ENCODE measurements around the gene CFAP97D1.

CFAP97D1 gene

DNA sequence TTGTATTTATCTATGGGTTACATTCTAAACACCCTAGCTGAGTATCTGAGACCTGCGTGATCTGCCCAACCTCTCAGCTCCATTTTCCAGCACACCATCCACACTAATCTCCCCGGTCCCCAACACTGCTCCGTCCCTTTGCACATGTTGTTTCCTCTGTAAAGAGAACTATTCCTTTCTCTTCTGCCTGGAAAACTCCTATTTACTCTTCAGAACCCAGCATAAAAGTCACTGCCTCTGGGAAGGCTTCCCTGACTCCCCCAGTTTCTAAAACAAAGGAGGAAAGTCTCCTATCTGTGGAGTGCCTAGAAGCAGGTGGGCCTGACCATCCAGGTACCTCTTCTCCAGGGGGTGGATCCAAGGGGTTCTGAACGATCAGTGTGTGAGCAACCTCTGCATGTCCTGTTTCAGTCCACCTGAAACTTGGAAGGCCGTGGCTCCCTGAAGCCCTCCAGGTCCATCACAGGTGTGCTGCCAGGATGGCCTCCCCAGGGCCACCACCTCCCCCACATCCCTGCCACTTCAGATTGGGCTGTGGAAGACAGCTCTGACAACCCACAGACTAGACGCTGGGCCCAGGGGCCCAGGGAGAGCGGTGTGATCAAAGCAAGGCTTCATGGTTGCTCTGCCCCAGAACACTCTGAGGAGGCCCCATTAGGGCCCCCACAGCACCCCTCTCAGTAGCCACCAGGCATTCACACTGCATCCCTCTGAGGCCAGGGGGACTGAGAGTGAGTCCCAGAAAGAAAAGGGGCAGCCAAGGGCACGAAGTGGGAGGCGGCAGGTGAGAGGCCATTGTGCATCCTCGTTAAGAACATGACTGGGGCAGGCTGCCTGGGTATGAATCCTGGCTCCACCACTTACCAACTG lies 32.4 kb downstream of the CFAP97D1 start:
- H3K4me3 ChIP-seq (ENCODE audit: insufficient read depth, low read length, poor library complexity, severe bottlenecking), result no peak overlapping the region
- H2AFZ ChIP-seq (ENCODE audit: low read depth, low read length, severe bottlenecking), result no peak overlapping the region
- no peaks in the 10 kb centered on the region for H3F3A ChIP-seq (ENCODE audit: insufficient read depth)
- no peak overlapping the region for H3K9ac ChIP-seq (ENCODE audit: low read length)
- no peak overlapping the region for H3K4me2 ChIP-seq (ENCODE audit: low read depth, low read length, poor library complexity, severe bottlenecking)
- H3K36me3 ChIP-seq (ENCODE audit: low read length), result no peaks in the 10 kb centered on the region
- H3K9me3 ChIP-seq (ENCODE audit: insufficient read depth, low read length), result no peaks in the 10 kb centered on the region
- no peaks in the 10 kb centered on the region for H3K9me2 ChIP-seq (replicated peaks; ENCODE audit: insufficient read depth, low read length)
- no peaks in the 10 kb centered on the region for H4K20me1 ChIP-seq (ENCODE audit: low read depth, low read length)
- TF ChIP-seq, protein P1, sequence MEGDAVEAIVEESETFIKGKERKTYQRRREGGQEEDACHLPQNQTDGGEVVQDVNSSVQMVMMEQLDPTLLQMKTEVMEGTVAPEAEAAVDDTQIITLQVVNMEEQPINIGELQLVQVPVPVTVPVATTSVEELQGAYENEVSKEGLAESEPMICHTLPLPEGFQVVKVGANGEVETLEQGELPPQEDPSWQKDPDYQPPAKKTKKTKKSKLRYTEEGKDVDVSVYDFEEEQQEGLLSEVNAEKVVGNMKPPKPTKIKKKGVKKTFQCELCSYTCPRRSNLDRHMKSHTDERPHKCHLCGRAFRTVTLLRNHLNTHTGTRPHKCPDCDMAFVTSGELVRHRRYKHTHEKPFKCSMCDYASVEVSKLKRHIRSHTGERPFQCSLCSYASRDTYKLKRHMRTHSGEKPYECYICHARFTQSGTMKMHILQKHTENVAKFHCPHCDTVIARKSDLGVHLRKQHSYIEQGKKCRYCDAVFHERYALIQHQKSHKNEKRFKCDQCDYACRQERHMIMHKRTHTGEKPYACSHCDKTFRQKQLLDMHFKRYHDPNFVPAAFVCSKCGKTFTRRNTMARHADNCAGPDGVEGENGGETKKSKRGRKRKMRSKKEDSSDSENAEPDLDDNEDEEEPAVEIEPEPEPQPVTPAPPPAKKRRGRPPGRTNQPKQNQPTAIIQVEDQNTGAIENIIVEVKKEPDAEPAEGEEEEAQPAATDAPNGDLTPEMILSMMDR (IDR thresholded peaks at IDR 0.05; ENCODE audit: insufficient read depth, low read length, poor library complexity, severe bottlenecking), result no peak
- no peak for TF ChIP-seq EZH2phosphoT487 (conservative IDR thresholded peaks at IDR 0.05; ENCODE audit: low read length)
- no peaks in the 10 kb centered on the region for H3K27me3 ChIP-seq (ENCODE audit: low read length)
- H3K27ac ChIP-seq (ENCODE audit: low read depth, low read length), result no peak overlapping the region
- no peaks in the 10 kb centered on the region for H3K79me2 ChIP-seq (ENCODE audit: insufficient read depth, low read length)

DNA sequence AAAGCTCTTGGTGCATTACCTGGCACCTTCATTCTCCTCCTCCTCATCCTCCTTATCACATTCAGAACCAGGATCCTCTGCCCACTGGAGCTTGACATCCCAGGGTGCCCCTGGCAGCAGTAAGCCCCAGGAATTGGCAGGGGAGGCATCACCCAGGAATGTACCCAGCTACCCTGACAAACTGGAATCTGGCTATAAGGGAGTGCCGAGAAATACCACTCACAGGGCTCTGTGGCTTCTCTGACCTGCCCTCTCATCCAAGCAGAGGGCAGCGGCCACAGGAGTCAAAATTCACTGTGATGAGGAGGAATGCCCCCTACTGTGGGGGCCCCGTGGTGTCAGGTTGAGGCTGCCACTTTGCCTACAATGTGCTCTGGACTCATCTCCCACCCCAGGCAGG lies 33.2 kb downstream of the CFAP97D1 start:
- H3K4me3 ChIP-seq (ENCODE audit: insufficient read depth, low read length, poor library complexity, severe bottlenecking), result no peak overlapping the region
- no peaks in the 10 kb centered on the region for H3K9me3 ChIP-seq (ENCODE audit: insufficient read depth, low read length)
- H2AFZ ChIP-seq (ENCODE audit: low read depth, low read length, severe bottlenecking), result no peak overlapping the region
- no peaks in the 10 kb centered on the region for H3K9me2 ChIP-seq (replicated peaks; ENCODE audit: insufficient read depth, low read length)
- no peaks in the 10 kb centered on the region for H3K79me2 ChIP-seq (ENCODE audit: insufficient read depth, low read length)
- H4K20me1 ChIP-seq (ENCODE audit: low read depth, low read length), result no peaks in the 10 kb centered on the region
- TF ChIP-seq, protein P1 (IDR thresholded peaks at IDR 0.05; ENCODE audit: insufficient read depth, low read length, poor library complexity, severe bottlenecking), result no peak
- no peak for TF ChIP-seq EZH2phosphoT487 (conservative IDR thresholded peaks at IDR 0.05; ENCODE audit: low read length)
- H3K4me2 ChIP-seq (ENCODE audit: low read depth, low read length, poor library complexity, severe bottlenecking), result no peak overlapping the region
- no peaks in the 10 kb centered on the region for H3K27me3 ChIP-seq (ENCODE audit: low read length)
- no peak overlapping the region for H3K27ac ChIP-seq (ENCODE audit: low read depth, low read length)
- no peak overlapping the region for H3K9ac ChIP-seq (ENCODE audit: low read length)
- no peaks in the 10 kb centered on the region for H3K36me3 ChIP-seq (ENCODE audit: low read length)
- H3F3A ChIP-seq (ENCODE audit: insufficient read depth), result no peaks in the 10 kb centered on the region

DNA sequence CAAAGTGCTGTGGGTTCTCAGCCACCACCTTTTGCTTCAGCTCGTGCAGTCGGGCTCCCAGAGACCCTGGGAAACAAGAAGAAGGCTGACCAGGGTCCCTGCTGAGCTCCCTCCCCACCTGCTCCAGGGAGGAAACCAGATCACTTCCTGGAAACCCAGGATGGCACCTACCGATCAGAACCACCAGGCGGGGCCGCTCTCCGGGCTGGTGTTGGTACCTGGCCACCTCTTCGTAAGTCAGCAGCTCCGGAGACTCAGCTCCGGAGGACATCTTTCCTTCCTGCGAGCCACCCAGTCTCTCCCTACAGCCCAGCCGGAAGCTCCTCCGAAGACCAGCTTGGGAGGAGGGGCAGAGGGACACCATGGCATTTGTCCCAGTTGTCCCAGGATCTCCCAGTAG lies 33.8 kb downstream of the CFAP97D1 start:
- H3K9me2 ChIP-seq (replicated peaks; ENCODE audit: insufficient read depth, low read length), result no peaks in the 10 kb centered on the region
- H3K9me3 ChIP-seq (ENCODE audit: insufficient read depth, low read length), result no peaks in the 10 kb centered on the region
- H3K9ac ChIP-seq (ENCODE audit: low read length), result no peak overlapping the region
- no peaks in the 10 kb centered on the region for H3F3A ChIP-seq (ENCODE audit: insufficient read depth)
- H2AFZ ChIP-seq (ENCODE audit: low read depth, low read length, severe bottlenecking), result no peak overlapping the region
- H4K20me1 ChIP-seq (ENCODE audit: low read depth, low read length), result no peaks in the 10 kb centered on the region
- H3K27ac ChIP-seq (ENCODE audit: low read depth, low read length), result no peak overlapping the region
- H3K4me2 ChIP-seq (ENCODE audit: low read depth, low read length, poor library complexity, severe bottlenecking), result no peak overlapping the region
- no peak overlapping the region for H3K4me3 ChIP-seq (ENCODE audit: insufficient read depth, low read length, poor library complexity, severe bottlenecking)
- TF ChIP-seq EZH2phosphoT487 (conservative IDR thresholded peaks at IDR 0.05; ENCODE audit: low read length), result no peak
- TF ChIP-seq, protein P1 (IDR thresholded peaks at IDR 0.05; ENCODE audit: insufficient read depth, low read length, poor library complexity, severe bottlenecking), result no peak
- H3K79me2 ChIP-seq (ENCODE audit: insufficient read depth, low read length), result no peaks in the 10 kb centered on the region
- H3K36me3 ChIP-seq (ENCODE audit: low read length), result no peaks in the 10 kb centered on the region
- no peaks in the 10 kb centered on the region for H3K27me3 ChIP-seq (ENCODE audit: low read length)
